HEK293 (cell line): ENCODE measurements around the gene WDR75.

Experiments used
- CTCF ChIA-PET: fragments of 350-600 bp; formaldehyde crosslinking; extraction: SDS; loops from one replicate; lab custom pipeline; 2021; ENCODE audit warnings: antibody characterized with exemption; lab: Yijun Ruan, JAX
- POLR2A ChIA-PET: fragments of 300-600 bp; formaldehyde crosslinking; extraction: SDS; loops from one replicate; lab custom pipeline; 2020; ENCODE audit warnings: antibody characterized with exemption, inconsistent platforms; lab: Yijun Ruan, JAX
- H3K27ac ChIP-seq: fragments of 200-500 bp; sonication (Bioruptor generic); 2 replicates; pipeline ENCODE4 v1.5.1; 2014; ENCODE audit warnings: low read depth, low read length, control low read depth, inconsistent platforms; ENCODE audit errors: extremely low read depth
- H3K36me3 ChIP-seq, 2 experiments: fragments of 200-500 bp in 1 of 2; sonication (Bioruptor generic) in 1 of 2; 1 replicate in 1 of 2; 2 replicates in 1 of 2; pipeline ENCODE4 v1.5.1; 2014 to 2017; ENCODE audit warnings: inconsistent platforms in 2 of 2, low read length in 2 of 2; ENCODE audit not compliant: control insufficient read depth in 2 of 2, insufficient read depth in 1 of 2
- H3K4me1 ChIP-seq: fragments of 200-500 bp; sonication (Bioruptor generic); 2 replicates; pipeline ENCODE4 v1.5.1; 2014; ENCODE audit warnings: mild to moderate bottlenecking, low read length, inconsistent platforms; ENCODE audit not compliant: control insufficient read depth, insufficient read depth
- H3K4me3 ChIP-seq: 2 replicates; pipeline ENCODE4 v1.5.1; 2011; ENCODE audit warnings: low read depth, mild to moderate bottlenecking, control low read depth, low read length, moderate library complexity
- H3K9me3 ChIP-seq: fragments of 200-500 bp; sonication (Bioruptor generic); 2 replicates; pipeline ENCODE4 v1.5.1; 2014; ENCODE audit warnings: low read depth, low read length, inconsistent platforms; ENCODE audit not compliant: control insufficient read depth, insufficient read depth
- AEBP2 ChIP-seq: fragments of 450-650 bp; formaldehyde crosslinking; IDR thresholded peaks from 2 replicates; pipeline ENCODE4 v1.5.1; 2016; ENCODE audit warnings: missing biosample characterization, missing genetic modification characterization, borderline replicate concordance
- MYNN ChIP-seq: fragments of 450-650 bp; formaldehyde crosslinking; IDR thresholded peaks from 2 replicates; pipeline ENCODE4 v1.5.1; 2016; ENCODE audit warnings: missing biosample characterization, missing genetic modification characterization, borderline replicate concordance
- PBX3 ChIP-seq: sonication (generic); formaldehyde crosslinking; IDR thresholded peaks from 2 replicates; pipeline ENCODE4 v1.8.1; 2022; ENCODE audit warnings: mild to moderate bottlenecking, moderate library complexity, missing genetic modification reagents
- TSHZ1 ChIP-seq: fragments of 450-650 bp; formaldehyde crosslinking; IDR thresholded peaks from 2 replicates; pipeline ENCODE4 v1.5.1; 2016; ENCODE audit warnings: missing biosample characterization, missing genetic modification characterization, borderline replicate concordance
- ZBTB8A ChIP-seq: fragments of 450-650 bp; formaldehyde crosslinking; IDR thresholded peaks from 2 replicates; pipeline ENCODE4 v1.5.1; 2016; ENCODE audit warnings: missing biosample characterization, missing genetic modification characterization
- ZNF223 ChIP-seq: fragments of 450-650 bp; formaldehyde crosslinking; IDR thresholded peaks from 2 replicates; pipeline ENCODE4 v1.5.1; 2016; ENCODE audit warnings: missing biosample characterization, missing genetic modification characterization
- ZNF239 ChIP-seq: fragments of 450-650 bp; formaldehyde crosslinking; IDR thresholded peaks from 2 replicates; pipeline ENCODE4 v1.5.1; 2016; ENCODE audit warnings: missing biosample characterization, missing genetic modification characterization
- ZNF394 ChIP-seq: fragments of 450-650 bp; formaldehyde crosslinking; IDR thresholded peaks from 2 replicates; pipeline ENCODE4 v1.5.1; 2016; ENCODE audit warnings: missing biosample characterization, missing genetic modification characterization, mild to moderate bottlenecking, moderate library complexity, borderline replicate concordance
- ZNF549 ChIP-seq: fragments of 450-650 bp; IDR thresholded peaks from 2 replicates; pipeline ENCODE4 v1.5.1; 2018; ENCODE audit warnings: missing biosample characterization, missing genetic modification characterization, mild to moderate bottlenecking, inconsistent platforms, moderate library complexity
- ZNF707 ChIP-seq: fragments of 450-650 bp; formaldehyde crosslinking; IDR thresholded peaks from 2 replicates; pipeline ENCODE4 v1.5.1; 2016; ENCODE audit warnings: missing biosample characterization, missing genetic modification characterization
- ZNF768 ChIP-seq: fragments of 450-650 bp; formaldehyde crosslinking; IDR thresholded peaks from 2 replicates; pipeline ENCODE4 v1.5.1; 2018; ENCODE audit warnings: missing biosample characterization, mild to moderate bottlenecking, missing genetic modification characterization
- ZNF791 ChIP-seq: fragments of 450-650 bp; formaldehyde crosslinking; IDR thresholded peaks from 2 replicates; pipeline ENCODE4 v1.5.1; 2016; ENCODE audit warnings: missing biosample characterization, missing genetic modification characterization
- ZSCAN18 ChIP-seq: fragments of 450-650 bp; formaldehyde crosslinking; IDR thresholded peaks from 2 replicates; pipeline ENCODE4 v1.5.1; 2016; ENCODE audit warnings: missing biosample characterization, missing genetic modification characterization
- ZSCAN5A ChIP-seq: fragments of 450-650 bp; formaldehyde crosslinking; IDR thresholded peaks from 2 replicates; pipeline ENCODE4 v1.5.1; 2016; ENCODE audit warnings: missing biosample characterization, missing genetic modification characterization

The WDR75 gene

GRCh38 chr2:189483571-189483970 is 42.3 kb downstream of the WDR75 start:
- H3K27ac ChIP-seq: no peak overlapping the region
- ChIA-PET POLR2A (no interaction called here), CTCF (no interaction called here)
- H3K4me1 ChIP-seq: no peaks in the 10 kb centered on the region
- no peaks in the 10 kb centered on the region for H3K9me3 ChIP-seq
- H3K36me3 ChIP-seq: no peaks in the 10 kb centered on the region
- H3K4me3 ChIP-seq: no peak overlapping the region
- no peak for TF ChIP-seq ZNF239 (tag by site-specific recombination)
- TF ChIP-seq, all 188 proteins: peak for 0

- no peak for TF ChIP-seq ZNF707
- TF ChIP-seq MYNN: no peak
- TF ChIP-seq ZBTB8A (tag by site-specific recombination): no peak
- TF ChIP-seq ZNF394: no peak
- no peak for TF ChIP-seq ZSCAN5A (tag by site-specific recombination)
- no peak for TF ChIP-seq TSHZ1 (tag by site-specific recombination)
- TF ChIP-seq ZSCAN18 (tag by site-specific recombination): no peak
- TF ChIP-seq ZNF223: no peak
- no peak for TF ChIP-seq ZNF549 (tag by site-specific recombination)
- TF ChIP-seq ZNF791 (tag by site-specific recombination): no peak
- no peak for TF ChIP-seq PBX3
- TF ChIP-seq ZNF768: no peak
- no peak for TF ChIP-seq AEBP2 (tag by site-specific recombination)
- Histone ChIP-seq H3K4me1 (no peaks in the 10 kb centered on the region), H3K9me3 (no peaks in the 10 kb centered on the region), H3K4me3 (no peak overlapping the region), H3K27ac (no peak overlapping the region), H3K36me3 (no peaks in the 10 kb centered on the region)
- POLR2A ChIA-PET: no interaction called here
- CTCF ChIA-PET: no interaction called here
Measured at GRCh38 chr2:189483980-189484740, 42.9 kb downstream of the WDR75 start.
